ENCODE measurements around the gene DDX39B. TPM values are rescaled to one million over a fixed set of nuclear protein-coding genes. Genes with fewer than 3 reads are reported as not detected.
A peak's percentile ranks its signal among the peaks of the same experiment; 100 is the strongest.

The DDX39B gene
- total RNA-seq, 2 donors from 2014 or later = 119 to 143 TPM

- no peaks in the 10 kb centered on the region for H3K9me3 ChIP-seq
- H3K27me3 ChIP-seq = no peaks in the 10 kb centered on the region
- peak in 1 of 2 donors; percentile 6 for TF ChIP-seq CTCF (IDR thresholded peaks at IDR 0.05)
- H3K4me3 ChIP-seq = peak within 1 kb of the TSS; percentile 43 to 50
- DNase-seq (ENCODE audit: low spot score) = peak; percentile 97
- H3K36me3 ChIP-seq = peaks cover 23% of the 10 kb centered on the region
- peaks cover 0 to 26% of the 10 kb centered on the region in 2 donors for H3K4me1 ChIP-seq
- peak within 1 kb of the TSS; percentile 88 to 89 for H3K27ac ChIP-seq
Measured at GRCh38 chr6:31546958-31547726, 5.3 kb upstream of the DDX39B start, which contains the start of gene NFKBIL1. NFKBIL1 (plus strand) TSS chr6:31547608; CDS start chr6:31547695, 87 bp downstream.

GRCh38 chr6:31546339-31546957 is 4.6 kb upstream of the DDX39B start, which contains the start of gene ATP6V1G2:
ATP6V1G2 (minus strand) TSS chr6:31546608; CDS start chr6:31546559, 49 bp downstream.
- Histone ChIP-seq H3K4me3 (peak within 1 kb of the TSS; percentile 43 to 50), H3K27me3 (no peaks in the 10 kb centered on the region), H3K36me3 (peaks cover 23% of the 10 kb centered on the region), H3K27ac (peak within 1 kb of the TSS; percentile 88 to 89), H3K4me1 (peaks cover 0 to 26% of the 10 kb centered on the region in 2 donors), H3K9me3 (no peaks in the 10 kb centered on the region)
- TF ChIP-seq CTCF (IDR thresholded peaks at IDR 0.05) = peak; percentile 89 to 98
- peak; percentile 93 for DNase-seq (ENCODE audit: low spot score)

DNA sequence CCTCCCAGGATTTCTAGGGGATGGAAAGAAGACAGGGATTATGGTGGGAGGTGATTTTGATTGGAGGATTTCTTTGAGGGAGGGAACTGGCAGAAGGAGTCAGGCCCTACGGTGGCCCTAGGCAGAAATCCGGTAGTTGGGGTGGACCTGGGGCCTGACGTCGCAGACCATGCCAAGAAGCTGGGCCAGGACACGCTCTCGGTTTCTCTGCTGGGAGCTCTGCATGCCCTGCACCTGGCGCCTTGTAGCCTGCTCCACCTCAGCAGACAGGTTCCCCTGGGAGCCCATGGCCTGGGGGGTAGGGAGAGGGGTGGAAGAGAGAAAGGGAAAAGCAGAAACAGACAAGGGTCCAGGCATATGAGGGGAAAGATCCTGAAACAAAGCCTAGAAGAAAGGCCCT is 3.5 kb upstream of the DDX39B start:
- no peak for DNase-seq (ENCODE audit: low spot score)
- TF ChIP-seq CTCF (IDR thresholded peaks at IDR 0.05) = no peak
- Histone ChIP-seq H3K9me3 (no peaks in the 10 kb centered on the region), H3K27ac (no peak overlapping the region), H3K27me3 (no peaks in the 10 kb centered on the region), H3K36me3 (peaks cover 17% of the 10 kb centered on the region), H3K4me3 (no peak overlapping the region), H3K4me1 (peaks cover 0 to 29% of the 10 kb centered on the region in 2 donors)

DNA sequence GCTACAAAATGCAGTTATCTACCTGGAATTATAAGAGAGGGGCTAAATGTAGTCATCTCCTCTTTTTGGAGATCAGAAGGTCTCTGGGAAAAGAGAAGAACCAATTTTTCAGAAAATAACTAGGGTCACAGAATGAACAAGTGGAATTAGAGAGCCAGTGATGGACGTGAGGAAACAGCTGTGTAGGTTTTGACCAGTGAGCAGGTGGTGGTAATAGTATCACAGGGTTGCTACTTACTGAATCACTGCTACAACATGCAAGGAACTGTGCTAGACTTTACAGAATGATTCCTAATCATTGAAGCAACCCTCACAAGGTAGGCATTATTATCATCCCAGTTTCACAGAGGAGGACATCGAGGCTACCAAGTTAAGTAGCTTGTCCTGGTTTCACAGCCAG is 2.9 kb upstream of the DDX39B start:
- H3K27ac ChIP-seq = no peak overlapping the region
- no peak overlapping the region for H3K4me3 ChIP-seq
- H3K4me1 ChIP-seq = peaks cover 0 to 35% of the 10 kb centered on the region in 2 donors
- H3K9me3 ChIP-seq = no peaks in the 10 kb centered on the region
- no peaks in the 10 kb centered on the region for H3K27me3 ChIP-seq
- TF ChIP-seq CTCF (IDR thresholded peaks at IDR 0.05) = no peak
- H3K36me3 ChIP-seq = peaks cover 22% of the 10 kb centered on the region
- no peak for DNase-seq (ENCODE audit: low spot score)

- Histone ChIP-seq H3K4me1 (peaks cover 0 to 43% of the 10 kb centered on the region in 2 donors), H3K27ac (peak overlapping the region; percentile 96 to 97), H3K36me3 (peaks cover 22% of the 10 kb centered on the region), H3K4me3 (no peak overlapping the region), H3K27me3 (no peaks in the 10 kb centered on the region), H3K9me3 (no peaks in the 10 kb centered on the region)
- no peak for DNase-seq (ENCODE audit: low spot score)
- no peak for TF ChIP-seq CTCF (IDR thresholded peaks at IDR 0.05)
Measured at GRCh38 chr6:31543639-31544038, 1.8 kb upstream of the DDX39B start.

Measured in right atrium auricular region (tissue), 2 donors.